Mesenchymal stem cell (in vitro differentiated cells and primary cell): ENCODE results near the gene ASB11.
A peak's percentile ranks its signal among the peaks of the same experiment; 100 is the strongest.

ENCODE experiments used
- DNase-seq: peaks from one replicate; pipeline ENCODE4 v3.0.0-alpha.2; 2013
- H2AFZ ChIP-seq: one replicate; pipeline ENCODE4 v1.6.1; 2013; ENCODE audit warnings: low read depth, mild to moderate bottlenecking, control low read depth, inconsistent platforms, low read length, moderate library complexity
- H2AK5ac ChIP-seq: 2 replicates; pipeline ENCODE4 v1.6.1; 2013; ENCODE audit warnings: low read length, moderate library complexity, mild to moderate bottlenecking, inconsistent platforms; ENCODE audit not compliant: severe bottlenecking
- H2BK120ac ChIP-seq: one replicate; pipeline ENCODE4 v1.6.1; 2013; ENCODE audit warnings: low read depth, mild to moderate bottlenecking, inconsistent platforms, low read length, moderate library complexity
- H2BK12ac ChIP-seq, 2 experiments: one replicate each; pipeline ENCODE4 v1.6.1; 2013; ENCODE audit warnings: inconsistent platforms in 2 of 2, low read length in 2 of 2, mild to moderate bottlenecking in 2 of 2, moderate library complexity in 2 of 2, control low read depth in 1 of 2
- H2BK15ac ChIP-seq: one replicate; pipeline ENCODE4 v1.6.1; 2013; ENCODE audit warnings: mild to moderate bottlenecking, low read depth, inconsistent platforms; ENCODE audit not compliant: poor library complexity, severe bottlenecking
- H2BK5ac ChIP-seq: 2 replicates; pipeline ENCODE4 v1.6.1; 2013; ENCODE audit warnings: low read depth, mild to moderate bottlenecking, low read length, control low read depth, inconsistent platforms; ENCODE audit not compliant: poor library complexity, severe bottlenecking
- H3K14ac ChIP-seq, 2 experiments: one replicate each; pipeline ENCODE4 v1.6.1; 2013; ENCODE audit warnings: inconsistent platforms in 2 of 2, low read length in 2 of 2, control low read depth in 1 of 2, mild to moderate bottlenecking in 1 of 2, moderate library complexity in 1 of 2
- H3K18ac ChIP-seq, 2 experiments: one replicate each; pipeline ENCODE4 v1.6.1; 2013; ENCODE audit warnings: inconsistent platforms in 2 of 2, low read length in 2 of 2, control low read depth in 1 of 2, low read depth in 1 of 2, mild to moderate bottlenecking in 1 of 2
- H3K23ac ChIP-seq, 2 experiments: one replicate each; pipeline ENCODE4 v1.6.1; 2013; ENCODE audit warnings: inconsistent platforms in 2 of 2, low read length in 2 of 2, mild to moderate bottlenecking in 2 of 2, moderate library complexity in 2 of 2, control low read depth in 1 of 2
- H3K27ac ChIP-seq: 2 replicates; pipeline ENCODE4 v1.5.1; 2013; ENCODE audit warnings: mild to moderate bottlenecking, moderate library complexity, low read length, control low read depth, inconsistent platforms; ENCODE audit not compliant: poor library complexity, severe bottlenecking
- H3K27me3 ChIP-seq, 2 experiments: 2 replicates each; pipeline versions ENCODE4 v1.6.1 to v1.7.0; 2013; ENCODE audit warnings: low read length in 2 of 2, mild to moderate bottlenecking in 2 of 2, moderate library complexity in 2 of 2, control low read depth in 1 of 2, inconsistent platforms in 1 of 2; ENCODE audit not compliant: control insufficient read depth in 1 of 2, insufficient read depth in 1 of 2
- H3K36me3 ChIP-seq, 2 experiments: 2 replicates each; pipeline versions ENCODE4 v1.6.1 to v1.7.0; 2013; ENCODE audit warnings: low read length in 2 of 2, control low read depth in 1 of 2, inconsistent platforms in 1 of 2, low read depth in 1 of 2, mild to moderate bottlenecking in 1 of 2; ENCODE audit not compliant: insufficient read depth in 2 of 2, control insufficient read depth in 1 of 2
- H3K4ac ChIP-seq, 2 experiments: one replicate each; pipeline ENCODE4 v1.6.1; 2013; ENCODE audit warnings: inconsistent platforms in 2 of 2, low read length in 2 of 2, mild to moderate bottlenecking in 2 of 2, moderate library complexity in 2 of 2, control low read depth in 1 of 2, low read depth in 1 of 2
- H3K4me1 ChIP-seq: 2 replicates; pipeline ENCODE4 v1.6.1; 2013; ENCODE audit warnings: low read depth, low read length, control low read depth; ENCODE audit not compliant: control insufficient read depth, insufficient read depth
- H3K4me2 ChIP-seq: 2 replicates; pipeline ENCODE4 v1.6.1; 2013; ENCODE audit warnings: low read length, mild to moderate bottlenecking, inconsistent platforms; ENCODE audit not compliant: poor library complexity, severe bottlenecking
- H3K4me3 ChIP-seq, 2 experiments: 2 replicates each; pipeline versions ENCODE4 v1.5.1 to v1.7.0; 2013; ENCODE audit warnings: low read length in 2 of 2, mild to moderate bottlenecking in 2 of 2, control low read depth in 1 of 2, low read depth in 1 of 2; ENCODE audit not compliant: insufficient read depth in 1 of 2
- H3K79me1 ChIP-seq: replicated peaks from 2 replicates; pipeline ENCODE4 v1.6.1; 2013; ENCODE audit warnings: mild to moderate bottlenecking, control low read depth, low read length, inconsistent platforms; ENCODE audit not compliant: poor library complexity, severe bottlenecking
- H3K9ac ChIP-seq: 2 replicates; pipeline ENCODE4 v1.7.0; 2013; ENCODE audit warnings: mild to moderate bottlenecking, low read length, moderate library complexity
- H3K9me3 ChIP-seq: 2 replicates; pipeline ENCODE4 v1.7.0; 2013; ENCODE audit warnings: mild to moderate bottlenecking, low read length; ENCODE audit not compliant: control insufficient read depth
- H4K8ac ChIP-seq: one replicate; pipeline ENCODE4 v1.6.1; 2013; ENCODE audit warnings: inconsistent platforms, mild to moderate bottlenecking, low read length, moderate library complexity
- H4K91ac ChIP-seq: one replicate; pipeline ENCODE4 v1.6.1; 2013; ENCODE audit warnings: mild to moderate bottlenecking, low read length, inconsistent platforms
- WGBS: methylation state at CpG from one replicate; pipeline ENCODE4 v1.1.7; 2013; ENCODE audit warnings: mixed read lengths; 5-methylcytosine and 5-hydroxymethylcytosine counted together

The ASB11 gene

GRCh38 chrX:15350329-15350996 lies 35.0 kb upstream of the ASB11 start:
- Histone ChIP-seq H3K4me2 (no peak overlapping the region), H2BK12ac (no peak overlapping the region), H3K4me1 (no peaks in the 10 kb centered on the region), H3K4ac (no peak overlapping the region), H2AK5ac (no peak overlapping the region), H3K14ac (no peak overlapping the region), H2AFZ (no peak overlapping the region), H2BK120ac (no peak overlapping the region), H2BK5ac (no peak overlapping the region), H3K27me3 (peaks cover 0 to 13% of the 10 kb centered on the region in 2 experiments), H4K91ac (no peak overlapping the region), H3K9me3 (no peaks in the 10 kb centered on the region), H3K9ac (no peak overlapping the region), H3K27ac (no peak overlapping the region), H4K8ac (no peak overlapping the region), H3K36me3 (no peaks in the 10 kb centered on the region), H3K18ac (no peak overlapping the region), H3K4me3 (no peak overlapping the region), H3K23ac (no peak overlapping the region), H3K79me1 (no peaks in the 10 kb centered on the region), H2BK15ac (no peak overlapping the region)
- DNase-seq: no peak
- WGBS: 56% methylated on average over 5 of the region's 8 CpGs

DNA sequence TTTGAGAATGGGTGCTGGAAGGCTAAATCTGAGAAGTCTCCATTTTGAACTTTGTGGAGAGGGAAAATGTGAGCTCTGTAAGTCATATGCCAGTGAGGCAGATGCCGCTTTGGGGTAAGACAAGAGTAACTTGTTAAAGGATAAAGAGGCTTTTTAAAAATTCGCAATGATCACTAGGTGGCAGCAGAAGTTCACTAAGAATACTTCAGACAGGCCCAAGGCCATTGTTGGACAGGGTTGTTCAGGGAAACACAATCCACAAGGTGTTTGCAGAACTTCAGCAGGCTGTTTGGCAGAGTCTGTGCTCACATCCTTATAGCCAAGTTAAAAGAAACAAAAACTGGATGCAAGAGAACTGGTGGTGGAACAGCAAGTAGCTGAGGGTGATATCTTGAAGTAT lies 33.6 kb upstream of the ASB11 start:
- Histone ChIP-seq H3K27ac (no peak overlapping the region), H2AFZ (no peak overlapping the region), H3K4ac (no peak overlapping the region), H2BK5ac (no peak overlapping the region), H3K14ac (no peak overlapping the region), H3K9me3 (no peaks in the 10 kb centered on the region), H3K18ac (no peak overlapping the region), H2AK5ac (no peak overlapping the region), H2BK15ac (no peak overlapping the region), H3K4me3 (no peak overlapping the region), H3K4me1 (no peaks in the 10 kb centered on the region), H3K9ac (no peak overlapping the region), H3K79me1 (no peaks in the 10 kb centered on the region), H3K4me2 (no peak overlapping the region), H3K23ac (no peak overlapping the region), H4K8ac (no peak overlapping the region), H4K91ac (no peak overlapping the region), H3K27me3 (peaks cover 0 to 13% of the 10 kb centered on the region in 2 experiments), H3K36me3 (no peaks in the 10 kb centered on the region), H2BK120ac (no peak overlapping the region), H2BK12ac (no peak overlapping the region)
- 11% methylated on average over 2 of the region's 2 CpGs for WGBS
- peak; percentile 62 for DNase-seq

GRCh38 chrX:15345976-15346375 lies 30.5 kb upstream of the ASB11 start:
- H2AK5ac ChIP-seq: no peak overlapping the region

DNA sequence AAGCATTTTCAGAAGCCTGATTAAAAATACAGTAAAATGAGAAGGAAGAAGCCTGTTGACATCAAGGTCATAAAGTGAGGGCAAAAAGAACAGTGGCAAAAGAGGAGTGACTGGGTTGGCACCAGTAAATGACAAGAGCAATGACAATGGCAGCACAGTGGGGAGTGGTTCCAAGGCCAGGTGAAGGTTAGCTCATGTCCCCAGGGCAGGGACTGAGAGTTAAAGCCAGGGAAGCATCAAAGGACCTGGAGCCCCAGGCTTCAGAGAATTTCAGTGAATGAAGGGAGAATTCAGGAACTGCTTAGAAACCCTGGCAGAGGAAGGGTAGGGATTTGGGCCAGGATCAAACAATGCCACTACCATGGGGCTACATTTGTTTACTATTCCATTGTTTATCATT lies 28.7 kb upstream of the ASB11 start:
- Histone ChIP-seq H2BK15ac (no peak overlapping the region), H2BK5ac (no peak overlapping the region), H2BK120ac (no peak overlapping the region), H4K91ac (no peak overlapping the region), H3K4me3 (no peak overlapping the region), H4K8ac (no peak overlapping the region), H3K79me1 (no peaks in the 10 kb centered on the region), H2AFZ (no peak overlapping the region), H3K4me2 (no peak overlapping the region), H2AK5ac (no peak overlapping the region), H3K36me3 (no peaks in the 10 kb centered on the region), H2BK12ac (no peak overlapping the region), H3K14ac (no peak overlapping the region), H3K4ac (no peak overlapping the region), H3K9me3 (no peaks in the 10 kb centered on the region), H3K23ac (no peak overlapping the region), H3K18ac (no peak overlapping the region), H3K4me1 (no peaks in the 10 kb centered on the region), H3K9ac (no peak overlapping the region), H3K27ac (no peak overlapping the region), H3K27me3 (peaks cover 0 to 23% of the 10 kb centered on the region in 2 experiments)
- DNase-seq: no peak

More at GRCh38 chrX:15345976-15346375, 30.5 kb upstream of the ASB11 start:
- H3K4me3 ChIP-seq: no peak overlapping the region
- H3K14ac ChIP-seq: no peak overlapping the region
- no peaks in the 10 kb centered on the region for H3K4me1 ChIP-seq
- H4K8ac ChIP-seq: no peak overlapping the region
- WGBS: 94% methylated on average over 2 of the region's 3 CpGs
- H2BK120ac ChIP-seq: no peak overlapping the region
- H2BK5ac ChIP-seq: no peak overlapping the region
- no peak overlapping the region for H3K27ac ChIP-seq
- H4K91ac ChIP-seq: no peak overlapping the region
- H3K23ac ChIP-seq: no peak overlapping the region
- no peak overlapping the region for H3K9ac ChIP-seq
- H2AFZ ChIP-seq: no peak overlapping the region
- no peak overlapping the region for H3K4me2 ChIP-seq
- no peak overlapping the region for H3K4ac ChIP-seq
- no peak overlapping the region for H2BK15ac ChIP-seq
- DNase-seq: no peak
- no peaks in the 10 kb centered on the region for H3K36me3 ChIP-seq
- no peak overlapping the region for H2BK12ac ChIP-seq
- H3K18ac ChIP-seq: no peak overlapping the region
- no peaks in the 10 kb centered on the region for H3K79me1 ChIP-seq
- no peaks in the 10 kb centered on the region for H3K9me3 ChIP-seq
- H3K27me3 ChIP-seq: peaks cover 0 to 16% of the 10 kb centered on the region in 2 experiments
